Activated CD8-positive, alpha-beta memory T cell treated with anti-CD3 and anti-CD28 coated beads, Interleukin-2, amount 50 U/mL, for 24 hours (primary cell): ENCODE results near the gene ELF1.
"Not testable (repeated sequence)": the region's sequence is repeated elsewhere in the genome, so short reads cannot be mapped to it uniquely, and the experiment has no call there.

Experiments
- DNase-seq: peaks from one replicate; pipeline ENCODE4 v3.0.0-alpha.2; 2020; ENCODE audit errors: extremely low read depth

ELF1 gene

DNA sequence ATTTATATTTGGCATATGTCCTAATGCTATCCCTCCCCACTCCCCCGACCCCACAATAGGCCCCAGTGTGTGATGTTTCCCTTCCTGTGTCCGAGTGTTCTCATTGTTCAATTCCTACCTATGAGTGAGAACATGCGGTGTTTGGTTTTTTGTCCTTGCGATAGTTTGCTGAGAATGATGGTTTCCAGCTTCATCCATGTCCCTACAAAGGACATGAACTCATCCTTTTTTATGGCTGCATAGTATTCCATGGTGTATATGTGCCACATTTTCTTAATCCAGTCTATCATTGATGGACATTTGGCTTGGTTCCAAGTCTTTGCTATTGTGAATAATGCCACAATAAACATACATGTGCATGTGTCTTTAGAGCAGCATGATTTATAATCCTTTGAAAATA is 23.3 kb upstream of the ELF1 start:
- not testable (repeated sequence) for DNase-seq

DNA sequence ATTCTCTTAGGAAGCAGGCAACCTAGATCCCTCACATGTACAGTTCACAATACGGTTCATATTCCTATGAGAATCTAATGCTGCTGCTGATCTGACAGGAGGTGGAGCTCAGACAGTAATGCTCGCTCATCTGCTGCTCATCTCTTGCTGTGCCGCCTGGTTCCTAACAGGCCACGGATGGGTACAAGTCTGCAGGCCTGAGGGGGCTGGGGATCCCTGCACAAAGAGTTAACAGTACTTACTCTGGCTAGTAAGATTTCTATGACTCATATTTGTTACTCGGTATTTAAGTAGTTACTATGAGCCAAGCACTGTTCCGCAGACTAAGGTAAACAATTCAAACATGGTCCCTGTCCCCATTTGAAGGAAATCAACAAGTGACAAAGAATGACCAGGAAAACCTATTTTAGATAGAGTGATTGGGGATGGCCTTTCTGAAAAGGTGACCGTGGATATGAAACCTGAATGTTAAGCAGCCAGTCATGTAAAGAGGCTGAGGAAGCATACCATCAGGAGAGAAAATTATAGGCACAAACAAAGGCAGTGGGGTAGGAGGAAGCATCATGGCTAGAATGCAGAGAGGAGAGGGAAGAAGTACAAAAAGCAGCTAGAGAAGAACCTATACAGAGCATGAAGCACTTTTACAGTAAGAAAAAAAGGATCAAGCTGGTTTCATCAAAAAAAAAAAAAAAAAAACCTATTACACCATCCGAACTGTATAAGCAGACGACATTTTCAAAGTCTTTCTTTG is 21.6 kb upstream of the ELF1 start:
- DNase-seq: no peak

DNA sequence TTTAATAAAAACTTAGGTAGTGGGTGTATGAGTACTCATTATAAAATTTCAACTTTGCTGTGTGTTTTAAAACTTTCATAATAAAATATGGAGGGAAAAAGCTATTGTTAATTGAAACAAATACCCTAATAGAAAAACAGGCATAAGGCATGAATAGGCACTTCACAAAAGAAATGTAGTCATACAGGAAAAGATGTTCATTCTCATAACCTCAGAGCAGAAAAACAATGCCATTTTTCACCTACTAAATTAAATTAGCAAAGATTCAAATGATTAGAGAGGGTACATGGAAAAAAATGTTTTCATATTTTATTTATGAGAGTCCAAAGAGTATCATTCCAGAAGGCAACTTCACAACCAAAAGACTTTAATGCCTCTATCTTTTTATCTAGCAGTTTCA is 20.6 kb upstream of the ELF1 start:
- no peak for DNase-seq

- DNase-seq: not testable (repeated sequence)
Measured at GRCh38 chr13:41036557-41036956, 17.4 kb upstream of the ELF1 start.

GRCh38 chr13:41034881-41035280 is 15.8 kb upstream of the ELF1 start:
- no peak for DNase-seq

DNA sequence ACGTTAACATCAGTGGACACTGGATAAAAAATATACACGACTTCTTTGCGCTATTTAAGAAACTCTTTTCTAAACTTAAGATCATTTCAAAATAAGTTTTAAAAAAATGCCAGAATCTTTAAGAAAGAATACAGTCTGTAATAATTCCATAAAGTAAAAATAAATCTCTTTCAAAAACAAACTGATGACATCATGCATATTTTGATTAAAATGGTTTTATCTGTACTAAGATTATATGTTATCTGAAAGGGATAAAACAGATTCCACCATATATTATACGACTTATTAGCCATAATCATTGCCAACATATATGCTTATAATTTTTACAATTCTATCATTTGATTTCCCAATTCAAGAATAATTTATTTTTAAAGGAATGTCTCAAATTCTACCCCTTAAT is 15.3 kb upstream of the ELF1 start:
- DNase-seq: no peak

GRCh38 chr13:41032691-41033376 is 13.7 kb upstream of the ELF1 start:
- DNase-seq: no peak

- no peak for DNase-seq
Measured at GRCh38 chr13:41029629-41030028, 10.5 kb upstream of the ELF1 start.

GRCh38 chr13:41028051-41028450 is 8.9 kb upstream of the ELF1 start:
- no peak for DNase-seq

DNA sequence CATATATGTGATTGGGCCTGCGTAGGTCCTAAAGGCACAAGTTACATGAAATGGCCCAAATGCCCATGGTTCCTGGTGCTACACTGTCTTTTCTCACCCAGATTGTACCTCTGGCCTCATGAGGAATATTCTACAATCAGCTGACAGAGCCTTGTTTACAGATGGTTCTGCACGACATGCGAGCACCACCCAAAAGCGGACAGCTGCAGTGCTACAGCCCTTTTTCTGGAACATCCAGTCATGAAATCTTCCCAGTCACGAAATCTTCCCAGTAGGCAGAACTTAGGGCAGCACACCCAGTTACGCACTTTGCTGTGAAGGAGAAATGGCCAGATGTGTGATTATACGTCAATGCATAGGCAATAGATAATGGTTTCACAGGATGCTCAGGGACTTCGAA is 7.7 kb upstream of the ELF1 start:
- DNase-seq: no peak

GRCh38 chr13:41025518-41025917 is 6.4 kb upstream of the ELF1 start:
- no peak for DNase-seq

GRCh38 chr13:41019578-41020347 is 647 bp upstream of the ELF1 start:
- DNase-seq: no peak

GRCh38 chr13:41018602-41018948 is 541 bp downstream of the ELF1 start:
- DNase-seq: no peak

GRCh38 chr13:41017817-41018601 is 1.1 kb downstream of the ELF1 start:
- no peak for DNase-seq

GRCh38 chr13:41017159-41017558 is 2.0 kb downstream of the ELF1 start:
- no peak for DNase-seq

DNA sequence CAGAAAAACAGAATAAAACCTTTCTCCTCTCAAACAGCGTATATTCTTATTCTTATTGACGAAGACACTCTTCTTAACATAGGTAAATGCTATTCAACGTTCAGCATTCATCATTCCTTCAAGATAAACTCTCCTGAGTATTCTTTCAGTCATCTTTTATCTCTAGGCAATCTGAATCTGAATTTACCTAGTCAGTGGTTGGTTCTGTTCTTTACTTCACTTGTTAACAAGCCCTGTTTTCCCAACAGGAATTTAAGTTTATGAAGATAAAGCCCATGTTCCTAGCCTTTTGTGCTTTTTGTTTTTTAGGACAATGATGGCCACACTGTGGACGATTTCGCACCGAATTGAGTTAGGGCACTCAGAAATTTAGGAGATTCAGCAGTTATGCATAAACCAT is 3.2 kb downstream of the ELF1 start:
- no peak for DNase-seq

DNA sequence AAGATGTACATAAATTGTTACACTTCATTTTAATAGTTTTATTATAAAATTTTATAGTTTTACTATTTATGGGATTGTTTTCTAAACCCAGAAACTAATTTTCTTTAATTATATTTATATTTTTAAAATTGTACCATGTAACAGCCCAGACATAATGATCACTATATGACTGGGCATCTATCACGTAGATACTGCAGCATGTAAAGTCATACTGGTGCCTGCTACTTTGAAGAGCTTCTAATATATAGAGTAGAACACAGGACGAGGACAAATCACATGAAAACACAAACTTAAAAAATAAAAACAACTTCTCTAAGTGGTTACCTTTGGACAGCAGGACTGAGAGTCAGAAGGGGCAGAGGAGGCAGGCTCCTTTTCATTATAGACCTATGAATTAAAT is 5.3 kb downstream of the ELF1 start:
- no peak for DNase-seq

GRCh38 chr13:41012536-41012935 is 6.6 kb downstream of the ELF1 start:
- DNase-seq: no peak

GRCh38 chr13:41011382-41011956 is 7.6 kb downstream of the ELF1 start:
- DNase-seq: no peak

DNA sequence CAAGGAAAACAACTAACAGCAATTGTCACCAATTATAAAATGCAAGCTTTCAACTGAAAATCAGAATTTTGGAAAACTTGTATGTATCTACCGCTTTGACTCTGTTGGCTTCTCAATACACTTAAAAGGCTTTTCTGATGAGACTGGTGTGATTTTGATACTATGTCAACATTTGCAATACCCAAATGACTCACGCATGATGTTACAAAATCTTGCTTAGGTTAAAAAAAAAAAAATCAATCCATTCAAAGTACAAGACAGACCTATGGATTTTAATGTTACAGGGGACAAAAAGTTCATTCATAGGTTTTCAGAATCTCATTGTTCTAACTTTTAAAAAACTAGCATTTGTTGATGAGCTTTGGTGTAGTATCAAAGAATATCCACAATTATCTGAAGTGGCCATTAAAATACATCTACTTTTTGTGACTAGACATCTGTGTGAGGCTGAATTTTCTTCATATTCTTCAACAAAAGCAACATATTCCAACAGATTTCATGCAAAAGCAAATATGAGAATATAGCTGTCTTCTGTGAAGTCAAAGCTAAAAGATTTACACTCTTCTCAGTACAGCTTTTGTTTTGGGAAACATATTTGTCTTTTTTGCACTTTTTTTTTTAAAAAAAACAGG is 10.7 kb downstream of the ELF1 start:
- no peak for DNase-seq

DNA sequence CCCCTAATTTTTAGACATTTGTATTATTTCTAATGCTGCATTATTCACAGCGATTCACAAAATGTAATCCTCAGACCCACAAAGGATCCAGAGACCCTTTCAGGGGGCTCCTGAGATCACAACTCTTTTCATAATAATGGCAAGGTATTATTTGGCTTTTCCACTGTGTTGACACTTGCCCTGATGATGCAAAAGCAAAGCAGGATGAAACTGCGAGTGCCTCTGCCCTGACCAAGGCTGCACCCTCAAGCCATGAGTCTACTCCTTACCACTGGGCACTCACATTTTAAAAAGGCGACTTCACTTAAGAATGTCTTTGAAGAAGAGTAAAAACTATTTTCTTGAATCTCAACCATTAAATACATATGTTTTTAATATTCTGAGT is 11.4 kb downstream of the ELF1 start:
- no peak for DNase-seq
